GM04503 (cell line): ENCODE data around the gene ENDOV.
"Not testable (repeated sequence)": the region's sequence is repeated elsewhere in the genome, so short reads cannot be mapped to it uniquely, and the experiment has no call there.

Experiments
- DNase-seq: peaks from one replicate; pipeline ENCODE4 v3.0.0-alpha.2; 2012; ENCODE audit warnings: low read depth

The ENDOV gene

DNA sequence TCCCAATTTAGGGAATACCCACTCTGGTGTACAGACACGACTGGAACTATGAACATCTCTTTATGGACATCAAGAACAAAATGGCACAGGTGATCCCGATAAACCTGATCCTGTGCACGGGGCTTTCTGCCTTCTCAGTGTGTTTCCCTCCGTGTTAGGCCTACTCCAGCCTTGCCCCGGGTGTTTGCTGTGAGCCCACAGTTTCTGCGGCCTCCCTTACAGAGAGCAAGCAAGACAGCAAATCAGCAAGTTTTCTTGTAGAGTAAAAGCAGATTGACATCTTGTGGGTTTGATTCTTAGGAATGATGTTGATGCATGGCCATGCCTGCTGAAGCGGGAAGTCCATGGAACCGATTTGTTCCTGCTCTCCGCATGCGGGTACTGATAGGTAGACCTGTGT lies 26.4 kb upstream of the ENDOV start:
- no peak for DNase-seq

- no peak for DNase-seq
These were observed 25.7 kb upstream of the ENDOV start for GRCh38 chr17:80389011-80389995.

DNA sequence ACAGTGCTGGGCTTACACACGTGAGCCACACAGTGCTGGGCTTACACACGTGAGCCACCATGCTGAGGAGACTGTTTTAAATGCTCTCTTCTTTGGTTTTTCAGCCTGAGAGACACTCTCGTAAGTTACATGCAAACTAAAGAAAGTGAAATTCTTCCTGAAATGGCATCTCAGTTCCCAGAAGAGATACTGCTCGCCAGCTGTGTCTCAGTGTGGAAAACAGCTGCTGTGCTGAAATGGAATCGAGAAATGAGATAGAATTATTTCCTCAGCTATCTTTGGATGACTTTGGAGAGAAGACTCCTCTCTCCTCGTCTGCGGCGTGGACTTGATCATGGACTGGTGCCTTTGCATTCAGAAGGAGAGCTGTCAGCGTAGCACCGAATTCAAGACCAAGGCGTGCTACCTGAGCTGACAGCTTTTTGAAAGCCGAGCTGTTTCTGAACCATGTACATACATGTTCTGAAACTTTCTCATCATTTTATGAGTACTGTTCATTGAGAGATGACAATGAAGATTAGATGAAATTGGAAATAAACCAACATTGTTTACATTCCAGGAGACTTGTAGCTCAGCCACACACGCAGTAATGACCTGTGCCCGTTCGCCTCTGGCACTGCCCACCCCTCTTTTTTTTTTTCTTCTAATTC lies 21.6 kb upstream of the ENDOV start:
- no peak for DNase-seq

GRCh38 chr17:80393961-80394360 lies 21.0 kb upstream of the ENDOV start:
- DNase-seq = no peak

GRCh38 chr17:80394629-80395216 lies 20.2 kb upstream of the ENDOV start:
- no peak for DNase-seq

GRCh38 chr17:80395402-80396151 lies 19.4 kb upstream of the ENDOV start:
- DNase-seq = no peak

DNA sequence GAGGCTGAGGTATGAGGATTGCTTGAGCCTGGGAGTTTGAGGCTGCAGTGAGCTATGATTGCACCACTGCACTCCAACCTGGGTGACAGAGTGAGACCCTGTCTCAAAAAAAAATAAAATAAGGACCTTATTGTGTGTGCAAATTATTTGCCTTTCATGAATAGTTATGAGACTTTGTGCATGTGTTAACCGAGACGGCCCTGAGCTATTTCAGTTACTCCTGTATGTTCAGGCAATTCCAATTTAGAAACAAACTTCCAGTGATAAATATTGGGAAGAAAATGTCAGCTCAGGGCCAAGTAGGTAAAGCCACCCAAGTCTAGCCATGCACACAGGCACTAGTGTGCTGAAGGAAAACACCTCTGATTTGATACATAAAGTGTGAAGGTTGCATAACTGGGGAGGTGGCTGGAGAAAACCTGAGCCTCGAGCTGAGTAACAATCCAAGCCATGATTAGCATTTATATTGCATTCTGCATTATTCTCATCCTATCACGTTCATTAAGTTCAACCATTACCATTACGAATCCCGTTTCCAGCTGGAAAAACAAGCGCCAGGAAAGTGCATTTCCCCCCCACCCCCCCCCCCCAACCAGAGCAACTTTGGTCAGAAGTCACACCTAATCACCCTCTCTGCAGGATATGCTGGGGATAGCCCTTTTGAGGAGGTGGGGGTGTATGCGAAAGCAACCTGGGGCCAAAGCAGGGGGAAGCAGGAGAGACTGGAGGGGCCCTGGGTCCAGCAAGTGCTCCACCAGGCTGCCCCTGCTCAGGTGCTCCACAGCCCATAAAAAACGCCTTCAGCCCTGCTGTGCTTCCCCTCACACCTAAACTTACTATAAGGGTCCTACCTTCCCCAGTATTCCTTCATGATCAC lies 18.6 kb upstream of the ENDOV start:
- no peak for DNase-seq

GRCh38 chr17:80397034-80397387 lies 18.0 kb upstream of the ENDOV start:
- no peak for DNase-seq

DNA sequence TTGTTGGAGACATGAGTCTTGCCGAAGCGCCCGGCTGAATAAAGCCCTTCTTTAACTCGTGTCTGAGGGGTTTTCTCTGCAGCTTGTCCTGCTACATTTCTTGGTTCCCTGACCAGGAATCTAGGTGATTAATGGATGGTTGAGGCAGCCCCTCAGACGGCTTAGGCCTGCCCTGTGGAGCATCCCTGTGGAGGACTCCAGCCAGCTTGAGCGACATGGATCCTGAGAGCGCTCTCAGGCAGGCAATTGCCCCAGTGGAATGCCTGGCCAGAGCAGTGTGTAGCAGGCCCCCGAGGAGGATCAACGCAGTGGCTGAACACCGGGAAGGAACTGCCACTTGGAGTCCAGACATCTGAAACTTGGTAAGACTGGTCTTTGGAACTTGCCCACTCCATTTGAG lies 17.3 kb upstream of the ENDOV start:
- no peak for DNase-seq

GRCh38 chr17:80401086-80401485 lies 13.9 kb upstream of the ENDOV start:
- not testable (repeated sequence) for DNase-seq

DNA sequence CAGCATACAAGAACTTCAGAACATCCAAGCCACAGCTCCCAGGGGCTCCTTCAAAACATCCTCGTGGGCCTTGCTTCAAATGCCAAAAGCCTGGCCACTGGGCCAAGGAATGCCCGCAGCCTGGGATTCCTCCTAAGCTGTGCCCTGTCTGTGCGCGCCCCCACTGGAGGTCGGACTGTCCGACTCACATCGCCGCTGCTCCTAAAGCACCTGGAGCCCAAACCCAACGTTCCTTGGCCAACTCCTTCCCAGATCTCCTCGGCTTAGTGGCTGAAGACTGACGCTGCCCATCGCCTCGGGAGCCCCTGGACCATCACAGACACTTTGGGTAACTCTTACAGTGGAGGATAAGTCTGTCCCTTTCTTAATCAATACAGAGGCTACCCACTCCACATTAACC lies 12.9 kb upstream of the ENDOV start:
- DNase-seq = not testable (repeated sequence)

GRCh38 chr17:80402959-80403358 lies 12.0 kb upstream of the ENDOV start:
- DNase-seq = no peak

- DNase-seq = no peak
These were observed 8.8 kb upstream of the ENDOV start for GRCh38 chr17:80406146-80406545.

DNA sequence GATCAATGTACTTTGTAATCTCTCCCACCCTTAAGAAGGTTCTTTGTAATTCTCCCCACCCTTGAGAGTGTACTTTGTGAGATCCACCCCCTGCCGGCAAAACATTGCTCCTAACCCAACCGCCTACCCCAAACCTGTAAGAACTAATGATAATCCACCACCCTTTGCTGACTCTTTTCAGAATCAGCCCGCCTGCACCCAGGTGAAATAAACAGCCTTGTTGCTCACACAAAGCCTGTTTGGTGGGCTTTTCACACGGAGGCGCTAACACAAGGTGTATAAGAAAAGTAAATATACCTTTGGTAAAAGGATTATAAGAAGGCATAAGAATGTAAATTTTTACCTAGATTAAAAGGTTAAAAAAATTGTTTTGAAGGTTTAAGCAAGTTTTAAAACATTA lies 7.0 kb upstream of the ENDOV start:
- not testable (repeated sequence) for DNase-seq

DNA sequence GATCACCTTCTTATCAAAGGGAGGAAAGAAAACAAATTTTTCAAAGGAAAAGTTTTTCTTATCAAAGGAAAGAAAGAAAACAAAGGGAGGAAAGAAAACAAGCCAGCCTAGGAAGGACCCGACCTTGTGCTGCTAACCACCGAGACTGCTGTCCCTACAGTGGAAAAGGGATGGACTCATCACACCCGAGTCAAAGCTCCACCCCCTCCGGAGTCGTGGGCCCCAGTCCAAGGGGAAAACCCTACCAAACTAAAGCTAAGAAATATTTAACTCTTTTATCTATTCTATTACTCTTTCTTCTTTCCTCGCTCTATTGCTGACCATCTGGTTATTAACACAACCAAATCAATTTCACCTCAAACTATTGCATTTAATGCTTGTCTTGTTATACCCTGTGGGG lies 6.1 kb upstream of the ENDOV start:
- DNase-seq = no peak

GRCh38 chr17:80409626-80410025 lies 5.3 kb upstream of the ENDOV start:
- no peak for DNase-seq

DNA sequence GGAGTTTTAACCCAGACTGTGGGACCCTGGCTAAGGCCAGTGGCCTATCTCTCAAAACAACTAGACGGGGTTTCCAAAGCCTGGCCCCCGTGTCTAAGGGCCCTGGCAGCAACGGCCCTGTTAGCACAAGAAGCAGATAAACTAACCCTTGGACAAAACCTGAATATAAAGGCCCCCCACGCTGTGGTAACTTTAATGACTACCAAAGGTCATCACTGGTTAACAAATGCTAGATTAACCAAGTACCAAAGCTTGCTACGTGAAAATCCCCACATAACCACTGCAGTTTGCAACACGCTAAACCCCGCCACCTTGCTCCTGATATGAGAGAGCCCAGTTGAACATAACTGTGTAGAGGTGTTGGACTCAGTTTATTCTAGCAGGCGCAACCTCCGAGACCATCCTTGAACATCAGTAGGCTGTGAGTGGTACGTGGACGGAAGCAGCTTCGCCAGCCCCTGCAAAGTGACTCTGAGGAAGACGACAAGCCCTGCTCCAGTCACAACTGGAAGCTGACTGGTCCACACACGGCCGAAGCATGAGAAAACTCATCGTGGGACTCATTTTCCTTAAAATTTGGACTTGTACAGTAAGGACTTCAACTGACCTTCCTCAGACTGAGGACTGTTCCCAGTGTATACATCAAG lies 4.4 kb upstream of the ENDOV start:
- not testable (repeated sequence) for DNase-seq

DNA sequence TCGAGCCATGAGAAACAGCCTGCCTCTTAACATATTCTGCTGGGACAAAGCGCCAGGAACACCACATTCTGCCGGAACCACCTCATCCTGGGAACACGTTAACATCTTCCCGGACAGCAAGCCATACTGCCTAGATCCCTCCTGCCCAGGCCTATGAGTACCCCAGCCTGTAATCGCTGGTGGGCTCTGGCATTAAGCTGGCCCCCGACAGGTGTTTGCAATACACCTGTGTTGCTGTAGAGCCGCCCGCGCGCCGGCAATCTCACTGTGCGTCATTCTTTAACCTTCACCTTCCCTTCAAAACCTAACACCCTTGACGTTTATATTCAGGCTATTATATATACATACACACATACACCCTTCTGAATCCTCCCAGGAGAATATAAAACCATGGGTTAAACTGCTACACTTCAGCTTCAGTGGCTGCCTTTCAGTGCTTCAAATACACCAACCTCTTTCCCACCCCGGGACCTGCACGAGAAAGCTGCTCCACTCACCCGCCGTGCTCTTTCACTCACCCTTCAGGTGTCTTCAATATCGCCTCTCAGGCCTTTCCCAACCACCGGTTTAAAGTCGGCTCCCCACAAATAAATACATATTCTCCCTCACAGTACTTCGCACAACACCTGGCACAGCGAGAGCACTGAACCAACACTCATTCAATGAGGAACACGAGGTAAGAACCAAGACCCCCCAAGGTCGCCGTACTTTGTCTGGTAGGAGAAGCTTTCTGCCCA lies 1.0 kb upstream of the ENDOV start:
- DNase-seq = no peak

- no peak for DNase-seq
These were observed 512 bp upstream of the ENDOV start for GRCh38 chr17:80414508-80414802.

GRCh38 chr17:80415626-80416137 lies 715 bp downstream of the ENDOV start:
- DNase-seq = no peak
